Stimulated activated CD4-positive, alpha-beta T cell treated with anti-CD3 and anti-CD28 coated beads, Interleukin-1b, Interleukin-23, amount 100 ng/mL, for 1 hour (primary cell): ENCODE results near the gene SH3GLB2.
A peak's percentile ranks its signal among the peaks of the same experiment; 100 is the strongest.

Source experiments
- DNase-seq, 2 donors: peaks; one replicate each; pipeline ENCODE4 v3.0.0-alpha.2; 2020; ENCODE audit warnings: low read depth in 2 of 2

Gene SH3GLB2

GRCh38 chr9:129028192-129028966 is at the start of gene SH3GLB2:
TSS of gene SH3GLB2 (minus strand) at chr9:129028331. CDS start at chr9:129028154, 177 bp downstream.
- DNase-seq, result peak; percentile 93 to 98

DNA sequence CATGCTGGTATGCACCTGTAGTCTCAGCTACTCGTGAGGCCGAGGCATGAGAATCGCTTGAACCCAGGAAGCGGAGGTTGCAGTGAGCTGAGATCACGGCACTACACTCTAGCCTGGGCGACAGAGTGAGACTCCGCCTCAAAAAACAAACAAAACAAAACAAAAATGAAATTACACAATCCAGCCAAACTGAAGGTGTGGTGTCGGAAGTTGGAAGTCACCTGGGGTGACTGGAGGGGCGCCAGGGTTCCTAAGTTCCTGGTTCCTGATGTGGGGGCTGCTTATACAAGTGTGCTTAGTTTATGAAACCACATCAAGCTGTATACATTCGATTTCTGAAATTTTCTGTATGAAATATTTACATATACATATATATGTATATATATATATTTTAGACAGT is 49.1 kb upstream of the SH3GLB2 start:
- no peak for DNase-seq

- DNase-seq, result no peak
Observed at GRCh38 chr9:129076640-129077037, 48.5 kb upstream of the SH3GLB2 start.

GRCh38 chr9:129075996-129076639 is 48.0 kb upstream of the SH3GLB2 start:
- DNase-seq, result no peak

- no peak for DNase-seq
Observed at GRCh38 chr9:129074106-129074505, 46.0 kb upstream of the SH3GLB2 start.

DNA sequence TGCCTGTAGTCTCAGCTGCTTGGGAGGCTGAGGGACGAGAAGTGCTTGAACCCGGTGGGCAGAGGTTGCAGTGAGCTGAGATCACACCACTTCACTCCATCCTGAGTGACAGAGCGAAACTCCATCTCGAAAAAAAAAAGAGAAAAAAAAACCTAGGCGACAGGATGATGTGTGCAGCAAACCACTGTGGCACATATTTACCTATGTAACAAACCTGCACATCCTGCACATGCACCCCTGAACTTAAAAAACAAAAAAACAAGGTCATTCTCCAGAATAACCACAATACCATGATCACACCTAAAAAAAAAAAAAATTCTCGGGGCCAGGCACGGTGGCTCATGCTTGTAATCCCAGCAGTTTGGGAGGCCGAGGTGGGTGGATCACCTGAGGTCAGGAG is 45.3 kb upstream of the SH3GLB2 start:
- no peak for DNase-seq

- no peak for DNase-seq
Observed at GRCh38 chr9:129072171-129072570, 44.0 kb upstream of the SH3GLB2 start.

GRCh38 chr9:129071526-129072126 is 43.5 kb upstream of the SH3GLB2 start:
- no peak for DNase-seq

DNA sequence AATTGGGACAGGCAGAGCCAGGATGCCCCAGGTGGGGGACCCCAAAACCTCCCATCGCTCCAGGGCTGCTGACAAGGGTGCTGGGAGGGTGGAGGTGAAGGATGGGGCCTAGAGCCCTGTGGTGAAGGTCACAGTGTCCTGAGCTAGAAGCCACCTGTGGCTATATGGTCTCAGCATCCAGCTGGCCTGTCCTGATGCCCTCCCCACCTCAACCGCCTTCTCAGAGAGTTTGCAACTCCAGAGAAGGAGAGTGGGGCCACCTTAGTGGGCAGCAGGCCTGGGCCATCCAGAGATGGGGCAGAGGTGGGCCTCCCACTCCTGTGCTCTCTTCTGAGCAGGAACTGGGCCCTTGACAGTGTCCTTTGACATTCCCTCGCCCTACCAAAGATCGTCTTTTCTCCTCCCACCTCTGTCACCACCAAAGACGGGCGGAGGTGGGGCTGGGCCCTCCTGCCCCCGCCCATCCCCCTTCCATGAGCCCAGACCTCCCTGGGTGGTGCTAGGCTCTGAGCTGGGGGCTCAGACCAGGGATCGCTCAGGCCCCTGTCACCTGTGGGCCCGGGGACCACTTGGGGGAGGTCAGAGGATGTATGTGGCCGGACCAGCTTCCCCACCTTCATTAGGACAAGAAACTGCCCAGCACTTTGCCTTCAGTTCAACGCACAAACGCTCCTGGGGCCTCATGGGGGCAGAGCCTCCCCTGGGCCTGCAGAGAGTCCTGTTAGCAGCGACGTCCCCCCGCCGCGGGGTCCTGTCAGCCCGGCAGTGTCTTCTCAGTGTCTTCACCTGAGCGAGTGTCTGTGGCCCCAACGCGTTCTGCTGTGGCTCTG is 42.8 kb upstream of the SH3GLB2 start:
- DNase-seq, result no peak

- no peak for DNase-seq
Observed at GRCh38 chr9:129069862-129070641, 41.9 kb upstream of the SH3GLB2 start.

DNA sequence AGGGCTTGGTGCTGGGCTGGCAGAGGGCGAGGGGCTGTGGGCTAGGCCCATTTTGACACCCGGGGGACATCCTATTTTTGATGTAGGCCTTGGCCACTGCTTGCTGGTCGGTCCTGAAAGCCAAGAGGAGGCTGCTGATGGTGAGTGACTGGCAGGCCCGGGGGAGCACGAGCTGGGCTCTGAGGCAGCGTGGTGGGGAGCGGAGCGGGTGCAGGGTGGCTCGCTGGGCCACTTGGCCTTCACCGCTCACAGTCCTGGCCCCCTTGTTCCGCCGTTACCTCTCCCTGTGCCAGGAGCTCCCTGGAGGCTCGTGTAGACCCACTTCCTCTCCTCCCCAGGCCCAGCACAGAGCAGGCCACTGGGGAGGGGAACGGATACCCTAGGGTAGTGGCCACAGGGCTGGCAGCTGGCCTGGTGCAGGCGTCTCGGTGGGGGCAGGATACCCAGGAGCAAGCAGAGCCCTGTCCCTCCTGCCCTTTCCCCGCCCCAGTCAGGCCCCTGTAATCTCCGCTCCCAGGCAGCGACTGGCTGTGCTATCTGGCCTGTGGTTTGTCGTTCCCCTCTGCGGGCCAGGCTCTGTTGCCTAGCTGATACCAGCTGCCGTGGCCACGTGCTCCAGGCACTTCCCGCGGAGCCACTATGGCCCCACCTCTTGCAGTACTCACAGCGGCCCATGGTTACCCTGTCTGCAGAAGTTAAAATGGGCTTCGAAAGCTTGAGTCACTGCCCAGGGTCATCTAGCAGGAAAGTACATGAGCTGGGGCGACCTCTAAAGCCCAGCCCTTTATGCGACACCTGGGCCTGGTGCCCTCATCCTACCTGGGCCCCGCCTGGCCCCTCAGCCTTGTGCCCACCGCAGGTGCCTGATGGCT is 41.1 kb upstream of the SH3GLB2 start:
- peak in 1 of 2 donors; percentile 34 for DNase-seq

DNA sequence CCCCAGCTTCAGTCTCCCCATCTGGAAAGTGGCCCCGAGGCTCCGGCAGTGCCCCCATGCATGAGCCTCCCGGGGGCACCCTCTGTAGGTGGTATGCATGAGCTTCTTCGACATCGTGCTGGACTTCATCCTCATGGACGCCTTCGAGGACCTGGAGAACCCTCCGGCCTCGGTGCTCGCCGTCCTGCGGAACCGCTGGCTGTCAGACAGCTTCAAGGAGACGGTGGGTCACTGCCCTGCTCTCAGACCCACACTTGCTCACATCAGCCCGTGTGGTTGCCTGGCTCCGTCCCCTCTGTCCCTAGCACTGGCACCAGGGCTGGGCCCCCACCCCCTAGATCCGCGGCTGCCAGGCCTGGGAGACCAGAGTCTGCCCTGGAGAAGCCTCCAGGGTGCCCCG is 40.0 kb upstream of the SH3GLB2 start:
- DNase-seq, result no peak

- DNase-seq, result no peak
Observed at GRCh38 chr9:129064499-129064908, 36.4 kb upstream of the SH3GLB2 start.

DNA sequence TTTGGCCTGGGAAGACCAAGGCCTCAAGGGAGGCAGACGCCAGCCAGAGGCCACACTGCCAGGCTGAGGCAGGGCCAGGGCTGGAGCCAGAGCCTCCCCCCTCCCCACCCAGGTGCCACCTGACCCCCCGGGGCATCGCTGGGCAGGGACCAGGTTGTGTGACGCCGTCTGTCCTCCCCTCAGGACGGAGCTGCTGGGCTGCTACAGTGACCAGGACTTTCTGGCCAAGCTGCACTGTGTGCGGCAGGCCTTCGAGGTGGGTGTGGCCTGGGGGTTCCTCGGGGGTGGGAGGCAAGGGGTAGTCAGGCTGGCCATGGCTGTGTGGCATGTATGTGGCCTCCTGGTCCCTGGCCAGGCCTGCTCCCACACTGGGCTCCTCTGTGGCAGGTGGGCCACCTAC is 34.9 kb upstream of the SH3GLB2 start:
- DNase-seq, result no peak

DNA sequence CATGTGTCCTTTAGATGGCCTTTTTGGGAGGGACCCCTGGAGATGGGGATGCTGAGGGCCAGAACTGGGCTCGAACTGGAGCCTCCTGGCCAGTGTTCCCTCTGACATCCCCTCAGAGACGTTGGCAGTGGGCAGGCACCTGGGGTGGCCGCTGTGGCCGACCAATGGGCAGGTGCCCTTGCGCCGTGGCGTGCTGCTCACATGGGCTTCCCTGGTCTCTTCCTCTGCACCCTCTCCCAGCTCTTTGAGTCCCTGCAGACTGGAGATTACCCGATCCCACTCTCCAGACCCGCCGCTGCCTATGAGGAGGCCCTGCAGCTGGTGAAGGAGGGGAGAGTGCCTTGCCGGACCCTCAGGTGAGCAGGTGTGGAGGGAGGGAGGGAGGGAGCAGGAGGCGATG is 32.9 kb upstream of the SH3GLB2 start:
- no peak for DNase-seq

- DNase-seq, result no peak
Observed at GRCh38 chr9:129059796-129060785, 32.0 kb upstream of the SH3GLB2 start.

DNA sequence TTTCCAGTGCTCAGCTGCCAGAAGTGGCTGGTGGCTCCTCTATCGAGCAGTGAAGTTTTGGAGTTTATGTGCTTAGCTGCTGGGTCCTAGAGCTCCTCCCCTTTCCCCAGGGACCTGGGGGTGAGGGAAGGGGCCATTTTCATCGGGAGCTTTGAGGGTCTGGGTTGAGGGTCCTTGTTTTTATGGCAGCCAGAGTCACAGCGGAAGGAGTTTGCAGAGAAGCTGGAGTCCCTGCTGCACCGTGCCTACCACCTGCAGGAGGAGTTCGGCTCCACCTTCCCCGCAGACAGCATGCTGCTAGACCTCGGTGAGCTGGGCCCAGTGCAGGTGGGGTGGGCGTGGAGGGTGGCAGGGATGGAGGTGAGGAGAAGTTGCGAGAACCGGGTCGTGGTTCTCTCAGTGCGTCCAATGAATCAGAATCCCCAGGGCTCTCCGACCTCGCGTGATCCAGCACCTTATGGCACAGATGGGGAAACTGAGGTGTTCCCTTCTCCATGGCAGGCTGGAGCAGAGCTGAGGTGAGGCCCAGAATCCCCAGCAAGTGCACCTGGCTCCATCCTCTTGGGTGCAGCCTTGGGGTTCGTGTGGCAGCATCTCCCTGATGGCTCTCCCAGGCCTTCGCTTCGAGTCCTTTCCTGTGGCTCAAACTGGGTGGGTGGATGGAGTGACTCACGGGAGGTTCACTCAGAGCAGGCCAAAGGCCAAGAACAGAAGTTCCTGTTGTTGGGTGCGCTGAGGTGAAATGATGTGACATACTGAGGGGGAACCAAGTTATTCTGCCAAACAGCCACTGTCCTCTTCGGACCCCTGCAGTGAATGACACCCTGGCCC is 31.0 kb upstream of the SH3GLB2 start:
- no peak for DNase-seq

- no peak for DNase-seq
Observed at GRCh38 chr9:129054163-129054851, 26.2 kb upstream of the SH3GLB2 start.
